Measurements from ENCODE around the gene TMBIM6. TPM values are rescaled to one million over a fixed set of nuclear protein-coding genes. Genes with fewer than 3 reads are reported as not detected.

The TMBIM6 gene
- total RNA-seq, 2 experiments from 2014 or later: 437 to 443 TPM

Other genes starting within 250 kb of the TMBIM6 start
- gene KCNH3, start 202.5 kb upstream of the TMBIM6 start, total RNA-seq: 1 to 10 TPM; 8.0 to 9.1 TPM
- gene MCRS1, start 173.4 kb upstream of the TMBIM6 start, total RNA-seq: 10 to 100 TPM; 57.1 to 61.1 TPM
- not detected for gene FAM186B, start 135.9 kb upstream of the TMBIM6 start, total RNA-seq
- gene PRPF40B, start 118.0 kb upstream of the TMBIM6 start, total RNA-seq: 1 to 10 TPM; 4.9 to 5.6 TPM
- gene FMNL3, start 34.2 kb upstream of the TMBIM6 start, total RNA-seq: 10 to 100 TPM; 22.8 to 23.5 TPM
- gene NCKAP5L, start 86.9 kb downstream of the TMBIM6 start, total RNA-seq: 1 to 10 TPM; 5.5 to 5.7 TPM
- gene BCDIN3D, start 101.5 kb downstream of the TMBIM6 start, total RNA-seq: 1 to 10 TPM; 5.0 to 5.3 TPM
- under 1 TPM; 0.22 to 0.56 TPM for gene FAIM2, start 162.3 kb downstream of the TMBIM6 start, total RNA-seq
- not detected for gene AQP2, start 209.2 kb downstream of the TMBIM6 start, total RNA-seq
- gene AQP5, start 220.3 kb downstream of the TMBIM6 start, total RNA-seq: not detected
- not detected for gene AQP6, start 231.4 kb downstream of the TMBIM6 start, total RNA-seq

All from activated CD8-positive, alpha-beta T cell treated with anti-CD3 and anti-CD28 coated beads for 36 hours (primary cell).